Measurements from ENCODE around the gene RAB44. TPM values are rescaled to one million over a fixed set of nuclear protein-coding genes. Genes with fewer than 3 reads are reported as not detected.

The RAB44 gene
- total and polyA plus RNA-seq, 8 donors, result 0.04 to 0.14 (median 0.09) TPM; not detected in 1

Other genes with a start within 250 kb of the RAB44 start
- 10 to 100 TPM in 2 of 6 donors, 1 to 10 TPM in 4; 4.7 to 18.4 (median 6.9) TPM for gene STK38, start 150.3 kb upstream of the RAB44 start, total RNA-seq
- gene STK38, start 150.3 kb upstream of the RAB44 start, polyA plus RNA-seq, result 10 to 100 TPM; 10.1 to 16.7 TPM
- gene SRSF3, start 103.5 kb upstream of the RAB44 start, total RNA-seq, result 100 to 1,000 TPM in 4 of 6 donors, 10 to 100 TPM in 2; 60.5 to 122 (median 105) TPM
- 100 to 1,000 TPM in 1 of 2 donors, 10 to 100 TPM in 1; 72.8 to 114 TPM for gene SRSF3, start 103.5 kb upstream of the RAB44 start, polyA plus RNA-seq
- gene CDKN1A, start 19.1 kb upstream of the RAB44 start, total RNA-seq, result 100 to 1,000 TPM in 2 of 6 donors, 10 to 100 TPM in 4; 32.5 to 178 (median 53.2) TPM
- 10 to 100 TPM; 22.3 to 42.2 TPM for gene CDKN1A, start 19.1 kb upstream of the RAB44 start, polyA plus RNA-seq
- 1 to 10 TPM in 1 of 6 donors, under 1 TPM in 5; 0.19 to 1.5 (median 0.34) TPM for gene CPNE5, start 141.6 kb downstream of the RAB44 start, total RNA-seq
- gene CPNE5, start 141.6 kb downstream of the RAB44 start, polyA plus RNA-seq, result 1 to 10 TPM in 1 of 2 donors, under 1 TPM in 1; 0.80 to 1.2 TPM
- gene PPIL1, start 177.0 kb downstream of the RAB44 start, total RNA-seq, result 10 to 100 TPM in 3 of 6 donors, 1 to 10 TPM in 3; 5.1 to 13.1 (median 8.5) TPM
- 1 to 10 TPM; 7.7 to 9.7 TPM for gene PPIL1, start 177.0 kb downstream of the RAB44 start, polyA plus RNA-seq
- 10 to 100 TPM; 26.0 to 39.2 (median 31.9) TPM for gene C6orf89, start 188.1 kb downstream of the RAB44 start, total RNA-seq
- 10 to 100 TPM; 11.6 to 15.9 TPM for gene C6orf89, start 188.1 kb downstream of the RAB44 start, polyA plus RNA-seq

All from pancreas (tissue), 8 donors.